ENCODE measurements around the gene PHF21B.

Gene PHF21B

GRCh38 chr22:44834065-44834464 is 175.7 kb downstream of the PHF21B start:
- H3K36me3 ChIP-seq (replicated peaks) = no peaks in the 10 kb centered on the region
- no peaks in the 10 kb centered on the region for H3K27me3 ChIP-seq (ENCODE audit: low read depth)
- H3K4me1 ChIP-seq = no peaks in the 10 kb centered on the region
- in situ Hi-C loops (cut with MboI; ENCODE audit: low sequenced_read_pairs) = no loop called here
- H3K9me3 ChIP-seq = no peaks in the 10 kb centered on the region
- H3K4me3 ChIP-seq = no peak overlapping the region
- no peak for DNase-seq (ENCODE audit: low spot score in 2 of 2)

- no peaks in the 10 kb centered on the region for H3K36me3 ChIP-seq (replicated peaks)
- no peaks in the 10 kb centered on the region for H3K4me1 ChIP-seq
- no peaks in the 10 kb centered on the region for H3K27me3 ChIP-seq (ENCODE audit: low read depth)
- DNase-seq (ENCODE audit: low spot score in 2 of 2) = no peak
- H3K9me3 ChIP-seq = no peaks in the 10 kb centered on the region
- no peak overlapping the region for H3K4me3 ChIP-seq
- in situ Hi-C loops (cut with MboI; ENCODE audit: low sequenced_read_pairs) = no loop called here
These were observed 177.9 kb downstream of the PHF21B start for GRCh38 chr22:44831885-44832284.
